Inflammatory macrophage treated with lipopolysaccharide for 1 hour (primary cell): ENCODE results near the gene LBHD2.

Experiments
- DNase-seq, 2 donors: peaks; one replicate each; pipeline ENCODE4 v3.0.0-alpha.2; 2020 to 2022

Gene LBHD2

DNA sequence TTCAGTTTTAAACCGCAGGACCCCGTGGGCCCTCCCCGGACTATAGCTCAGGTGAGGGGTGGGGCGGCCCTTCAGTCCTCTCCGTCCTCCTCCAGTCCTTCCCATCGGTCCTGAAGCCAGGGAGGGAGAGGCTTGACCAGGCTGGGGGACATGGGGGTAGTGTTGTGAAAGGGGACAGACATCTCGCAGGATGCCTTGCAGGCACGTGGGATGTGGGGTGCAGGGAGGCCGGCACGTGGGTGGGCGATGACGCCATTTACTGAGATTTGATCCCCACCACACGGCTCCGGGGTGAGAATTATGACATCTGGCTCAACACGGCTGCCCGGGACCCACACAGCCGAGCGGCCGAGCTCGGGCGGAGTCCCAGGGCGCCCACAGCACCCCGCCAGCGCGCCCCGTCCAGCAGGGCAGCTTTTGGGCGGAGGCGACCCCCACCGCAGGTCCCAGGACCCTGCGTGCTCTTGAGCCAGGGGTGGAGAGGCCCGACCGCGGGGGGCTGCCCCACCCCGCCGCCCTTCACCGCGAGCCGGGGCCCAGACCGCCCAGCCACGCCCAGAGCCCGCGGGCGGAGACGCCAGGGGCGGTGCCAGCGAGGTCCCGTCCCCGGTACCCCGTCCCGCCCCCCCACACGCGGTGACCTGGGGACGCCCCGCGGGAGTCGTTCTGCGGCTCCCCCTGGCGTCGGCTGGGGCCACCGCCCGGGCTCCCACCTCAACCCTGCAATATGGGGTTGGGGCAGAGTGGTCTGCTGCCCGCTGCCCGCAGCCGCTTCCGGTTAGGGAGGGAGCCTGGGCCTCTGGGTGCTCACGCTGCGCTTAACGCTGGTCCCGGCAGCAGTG is 7.3 kb downstream of the LBHD2 start:
- DNase-seq: peak; percentile 69 to 73

DNA sequence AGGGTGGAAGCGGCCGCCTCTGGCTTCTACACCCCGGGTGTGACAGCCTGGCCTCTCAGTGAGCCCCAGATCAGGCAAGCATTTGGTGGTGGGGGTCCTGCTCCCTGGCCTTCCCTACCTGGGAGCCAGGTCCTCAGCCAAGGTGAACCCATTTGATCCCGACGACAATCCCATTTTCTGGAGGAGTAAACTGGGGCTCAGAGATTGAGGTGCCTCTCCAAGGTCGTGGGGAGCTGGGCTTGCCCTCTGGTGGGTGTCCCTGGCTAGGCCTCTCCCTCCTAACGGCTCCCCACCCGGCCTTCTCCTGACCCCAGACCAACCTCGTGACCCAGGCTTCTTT is 7.8 kb downstream of the LBHD2 start:
- no peak for DNase-seq

DNA sequence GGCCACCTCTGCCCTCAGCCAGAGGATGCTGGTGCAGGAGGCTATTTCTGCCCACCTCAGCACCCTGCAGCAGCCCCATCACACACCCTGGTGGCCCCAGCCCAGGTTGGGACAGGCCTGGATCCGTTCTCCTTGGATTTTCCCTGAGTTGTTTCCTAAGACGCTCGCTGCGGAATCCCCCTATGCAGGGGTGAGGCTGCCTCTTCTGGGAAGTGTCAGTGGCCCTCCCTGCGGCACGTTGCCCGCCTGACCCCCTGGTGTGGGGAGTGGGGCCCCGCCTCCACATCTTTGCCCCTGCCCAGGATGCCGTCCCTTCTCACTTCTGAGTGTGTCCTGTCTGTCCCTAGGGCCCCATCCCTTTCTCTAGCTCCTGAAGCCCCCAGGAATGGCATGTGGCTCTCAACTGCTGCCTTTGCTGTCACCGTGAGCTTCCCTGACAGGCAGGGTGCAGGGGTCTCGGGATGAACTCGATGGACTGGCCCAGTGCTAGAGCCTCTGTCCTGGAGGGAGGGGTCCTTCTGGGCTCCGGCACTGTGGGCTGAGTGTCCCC is 9.9 kb downstream of the LBHD2 start:
- DNase-seq: no peak

DNA sequence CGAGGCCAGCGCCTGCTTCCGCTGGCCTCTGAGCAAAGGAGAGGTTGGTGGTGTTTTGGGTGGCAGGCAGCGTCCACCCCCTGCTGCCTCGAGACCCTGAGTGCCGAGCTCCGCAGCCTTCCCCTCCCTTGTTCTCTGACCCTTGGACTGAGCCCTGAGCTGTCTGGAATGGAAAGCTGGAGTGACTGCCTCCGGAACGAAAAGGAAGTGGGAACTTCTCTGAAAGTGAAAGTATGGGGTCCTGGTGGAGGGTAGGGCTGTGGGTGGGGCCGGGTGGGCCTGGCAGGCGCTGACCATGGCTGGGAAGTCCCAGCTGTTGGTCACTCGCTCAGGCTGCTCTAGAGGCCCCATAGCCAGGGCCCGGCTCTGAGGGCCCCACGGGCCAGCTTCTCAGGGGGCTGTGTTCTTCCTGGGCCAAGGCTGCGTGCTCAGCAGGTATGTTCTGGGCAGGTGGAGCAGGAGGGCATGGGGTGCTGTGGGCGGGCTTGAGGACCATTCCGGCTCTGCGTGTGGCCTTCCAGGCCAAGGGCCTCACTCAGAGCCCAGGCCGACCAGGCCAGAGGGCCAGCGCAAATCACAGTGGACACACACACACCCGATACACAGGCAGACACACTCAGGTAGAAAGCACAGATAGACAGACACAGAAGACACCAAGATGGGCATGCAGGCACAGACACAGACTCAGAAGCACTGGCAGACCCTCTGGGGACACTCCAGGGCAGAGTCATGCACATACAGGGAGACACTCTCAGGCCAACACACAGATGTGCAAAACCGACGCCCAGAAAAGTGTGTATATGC is 10.6 kb downstream of the LBHD2 start, which contains the start of gene EXOC3L4:
TSS of gene EXOC3L4 (plus strand) at position 320 of the 804 bp plus-strand sequence. CDS start 5,495 bp downstream, outside the sequence.
- peak; percentile 42 to 64 for DNase-seq

DNA sequence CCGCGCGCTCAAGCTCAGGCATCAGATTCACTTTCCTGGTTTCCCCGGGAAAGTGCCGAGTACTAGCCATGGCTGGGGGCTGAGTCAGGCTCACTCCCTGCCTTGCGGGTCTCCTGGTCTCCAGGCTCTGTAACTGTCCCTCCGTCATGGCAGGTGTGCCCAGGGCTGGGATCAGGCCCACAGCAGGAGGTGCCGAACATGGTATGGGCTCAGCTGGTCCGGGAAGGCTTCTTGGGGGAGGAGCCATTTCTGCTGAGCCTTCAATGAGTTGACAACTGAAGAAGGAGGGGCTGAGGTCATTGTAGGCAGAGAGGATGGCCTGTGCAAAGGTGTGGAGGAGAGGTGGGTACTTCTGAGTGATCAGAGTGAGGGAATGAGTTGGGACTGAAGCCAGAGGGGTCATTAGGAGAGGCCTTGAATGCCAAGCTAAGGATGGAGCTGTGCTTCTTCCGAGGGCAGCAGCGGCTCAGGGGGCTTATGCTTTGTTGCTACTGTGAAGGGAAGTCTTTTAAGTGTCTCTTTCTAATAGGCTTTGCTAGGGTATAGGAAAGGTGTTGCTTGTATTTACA is 11.3 kb downstream of the LBHD2 start:
- DNase-seq: no peak

DNA sequence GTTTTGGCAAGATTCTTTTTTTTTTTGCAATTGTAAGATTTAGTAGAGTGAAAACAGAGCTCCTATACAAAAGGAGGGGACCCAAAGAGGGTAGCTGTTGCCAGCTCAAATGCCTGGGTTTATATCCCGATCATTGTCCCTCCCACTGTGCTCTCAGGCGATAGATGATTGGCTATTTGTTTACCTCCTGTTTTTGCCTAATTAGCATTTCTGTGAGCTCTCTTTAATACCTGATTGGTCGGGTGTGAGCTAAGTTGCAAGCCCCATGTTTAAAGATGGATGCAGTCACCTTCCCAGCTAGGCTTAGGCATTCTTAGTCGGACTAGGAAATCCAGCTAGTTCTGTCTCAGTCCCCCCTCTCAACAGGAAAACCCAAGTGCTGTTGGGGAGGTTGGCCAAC is 12.4 kb downstream of the LBHD2 start:
- DNase-seq: no peak

DNA sequence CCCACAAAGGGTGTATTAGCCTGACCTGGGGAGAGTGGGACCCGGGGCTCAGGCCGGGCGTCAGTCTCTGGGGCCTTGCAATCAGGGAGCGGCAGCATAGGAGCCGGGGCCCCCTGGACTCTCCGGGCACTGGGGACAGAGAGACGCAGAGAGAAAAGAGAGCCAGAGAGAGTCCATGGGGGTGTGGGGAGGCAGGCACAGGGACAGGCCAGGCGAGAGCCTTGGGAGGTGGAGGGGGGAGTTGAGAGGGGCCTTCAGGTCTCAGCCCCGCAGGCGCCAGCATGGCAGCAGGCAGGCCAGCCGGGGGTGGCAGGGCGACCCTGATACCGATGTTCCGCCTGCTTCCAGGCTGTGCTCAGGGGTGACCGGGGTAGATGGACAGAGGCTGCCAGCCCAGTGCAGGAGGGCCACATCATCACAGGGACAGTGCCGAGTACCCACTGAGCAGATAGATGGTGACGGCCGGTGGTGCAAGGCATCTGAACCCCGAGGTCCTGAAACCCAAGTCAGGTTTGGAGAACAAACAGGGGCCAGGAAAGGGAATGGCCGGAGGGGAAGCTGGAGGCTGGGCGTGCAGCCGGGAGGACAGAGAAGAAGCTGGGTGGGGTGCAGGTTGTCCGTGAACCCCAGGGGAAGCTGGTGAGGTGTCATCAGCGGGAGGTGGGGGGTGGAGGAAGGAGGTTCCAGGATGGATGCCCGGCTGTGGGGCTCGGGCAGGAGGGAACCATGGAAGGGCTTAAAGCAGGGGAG is 13.4 kb downstream of the LBHD2 start:
- DNase-seq: no peak

DNA sequence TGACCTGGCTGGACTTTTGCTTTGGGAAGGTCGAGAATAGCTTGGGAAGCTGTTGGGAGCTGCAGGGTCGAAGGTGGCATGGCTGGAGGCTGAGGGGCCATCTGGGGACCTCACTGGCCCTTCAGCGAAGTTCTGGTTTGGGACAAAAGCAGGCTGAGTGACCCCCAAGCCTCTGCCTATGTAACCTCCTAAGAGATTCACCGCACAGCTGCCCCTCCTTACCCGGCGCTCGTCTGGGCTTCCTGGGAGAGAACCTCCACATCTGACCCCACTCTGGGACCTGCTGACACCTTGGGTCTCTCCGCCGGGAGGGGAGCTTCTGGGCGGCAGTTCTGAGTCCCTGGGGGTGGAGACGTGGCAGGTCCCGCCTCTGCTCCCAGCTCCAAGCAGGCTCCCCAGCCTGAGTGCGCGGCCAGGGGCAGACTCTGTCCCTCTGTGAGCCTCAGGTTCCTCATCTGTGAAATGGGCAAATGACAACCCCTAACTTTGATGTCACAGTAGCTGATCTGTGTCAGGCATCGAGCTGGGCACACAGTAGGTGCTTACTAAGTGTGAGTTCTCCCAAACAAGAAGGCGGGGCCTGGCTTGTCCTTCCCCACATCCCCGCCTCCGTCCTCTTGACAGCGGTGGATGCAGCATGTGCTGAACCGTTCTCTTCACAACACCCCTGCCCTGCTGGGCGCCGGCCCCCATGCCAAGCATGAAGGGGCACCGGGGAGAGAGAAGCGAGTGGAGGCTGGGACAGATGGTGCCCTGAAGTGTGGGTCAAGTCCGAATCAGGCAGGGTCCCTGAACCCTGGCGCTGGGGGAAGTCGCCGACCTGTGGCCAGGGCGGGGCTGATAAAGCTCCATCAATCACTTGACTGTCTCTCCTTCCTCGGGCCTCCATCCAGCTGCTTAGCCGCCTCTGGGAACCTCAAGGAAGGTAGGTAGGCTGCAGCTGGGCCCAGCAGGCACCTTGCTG is 14.3 kb downstream of the LBHD2 start:
- no peak for DNase-seq

DNA sequence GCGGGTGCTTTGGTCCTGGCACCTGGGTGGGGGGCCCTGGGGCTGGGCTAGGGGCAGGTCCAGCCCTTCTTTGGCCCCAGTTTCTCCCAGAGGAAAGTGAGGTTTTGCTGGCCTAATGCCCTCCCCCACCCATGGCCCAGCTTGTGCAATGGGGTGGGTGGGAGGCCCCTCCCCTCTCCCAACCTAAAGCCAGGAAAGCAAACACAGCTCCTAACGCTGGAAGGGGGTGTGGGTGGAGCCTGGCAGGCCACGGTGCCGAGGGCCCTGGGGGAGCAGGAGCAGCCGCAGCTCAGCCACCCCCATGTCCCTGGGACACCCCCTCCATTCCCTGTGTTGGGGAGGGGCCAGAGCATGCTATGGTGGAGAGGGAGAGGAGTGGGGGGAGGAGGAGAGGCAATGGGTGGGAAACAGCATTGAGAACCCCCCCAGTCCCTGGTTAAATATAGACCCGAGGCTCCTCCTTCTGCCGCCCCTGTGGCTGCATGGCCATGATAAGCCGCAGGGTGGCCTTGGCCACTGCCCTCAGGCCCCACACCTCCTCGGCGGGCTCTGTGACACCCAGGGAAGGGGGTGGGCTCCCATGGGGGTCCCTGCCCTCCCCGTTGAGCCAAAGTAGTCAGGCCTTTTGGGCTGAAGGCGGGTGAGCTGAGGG is 15.2 kb downstream of the LBHD2 start:
- no peak for DNase-seq

DNA sequence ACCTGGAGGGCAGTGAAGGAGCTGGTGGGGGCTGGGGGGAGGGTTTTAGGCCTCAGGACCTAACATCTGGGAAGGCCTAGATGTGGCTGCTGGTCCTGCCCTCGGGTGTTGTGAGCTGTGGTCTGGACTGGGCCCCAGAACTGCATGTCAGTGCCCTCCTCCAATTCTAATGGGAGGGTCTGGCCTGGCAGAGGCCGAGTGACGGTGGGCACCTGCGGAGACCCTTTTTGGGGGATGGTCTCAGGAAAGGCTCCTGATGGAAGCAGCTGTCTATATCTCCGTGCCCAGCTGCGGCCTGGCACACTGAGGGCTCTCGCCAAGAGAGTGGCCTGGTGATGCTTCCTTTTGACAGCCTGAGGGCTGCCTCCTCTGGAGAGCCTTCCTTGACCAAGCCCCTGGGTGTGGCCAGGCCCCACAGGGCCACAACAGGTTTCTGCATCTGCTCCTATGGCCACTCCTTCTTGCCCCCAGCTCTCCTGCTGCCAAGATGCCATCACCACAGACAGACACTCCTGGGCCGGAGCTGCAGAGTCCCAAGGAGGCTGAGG is 15.8 kb downstream of the LBHD2 start:
- no peak for DNase-seq

DNA sequence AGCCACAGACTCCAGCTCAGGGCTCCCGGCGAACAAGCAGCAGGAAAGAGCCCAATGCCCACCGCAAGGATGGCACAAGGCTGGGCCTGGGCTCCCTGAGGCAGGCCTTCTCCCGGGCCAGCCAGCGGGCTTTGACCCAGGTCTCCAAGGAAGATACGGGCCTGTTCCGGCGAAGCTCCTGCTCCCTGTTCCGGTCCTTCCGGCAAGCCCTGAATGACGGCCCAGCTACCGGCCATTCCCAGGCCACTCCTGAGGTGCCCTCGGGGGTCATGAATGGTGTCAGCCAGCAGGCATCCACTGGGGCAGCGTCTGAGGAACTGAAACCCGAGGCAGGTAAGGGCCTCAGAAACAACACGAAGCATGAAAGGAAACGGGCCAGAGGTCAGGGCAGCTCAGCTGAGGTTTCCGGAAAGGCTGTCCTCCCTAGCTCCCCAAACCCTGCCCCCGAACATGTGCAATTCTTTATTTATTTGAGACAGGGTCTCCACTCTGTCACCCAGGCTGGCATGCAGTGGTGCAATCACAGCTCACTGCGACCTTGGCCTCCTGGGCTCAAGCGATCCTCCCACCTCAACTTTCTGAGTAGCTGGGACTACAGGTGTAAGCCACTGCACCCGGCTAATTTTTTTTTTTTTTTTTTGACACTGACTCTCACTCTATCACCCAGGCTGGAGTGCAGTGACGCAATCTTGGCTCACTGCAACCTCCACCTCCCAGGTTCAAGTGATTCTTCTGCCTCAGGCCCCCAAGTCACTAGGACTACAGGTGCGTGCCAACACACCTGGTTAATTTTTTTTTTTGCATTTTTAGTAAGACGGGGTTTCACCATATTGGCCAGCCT is 16.5 kb downstream of the LBHD2 start:
- DNase-seq: no peak

DNA sequence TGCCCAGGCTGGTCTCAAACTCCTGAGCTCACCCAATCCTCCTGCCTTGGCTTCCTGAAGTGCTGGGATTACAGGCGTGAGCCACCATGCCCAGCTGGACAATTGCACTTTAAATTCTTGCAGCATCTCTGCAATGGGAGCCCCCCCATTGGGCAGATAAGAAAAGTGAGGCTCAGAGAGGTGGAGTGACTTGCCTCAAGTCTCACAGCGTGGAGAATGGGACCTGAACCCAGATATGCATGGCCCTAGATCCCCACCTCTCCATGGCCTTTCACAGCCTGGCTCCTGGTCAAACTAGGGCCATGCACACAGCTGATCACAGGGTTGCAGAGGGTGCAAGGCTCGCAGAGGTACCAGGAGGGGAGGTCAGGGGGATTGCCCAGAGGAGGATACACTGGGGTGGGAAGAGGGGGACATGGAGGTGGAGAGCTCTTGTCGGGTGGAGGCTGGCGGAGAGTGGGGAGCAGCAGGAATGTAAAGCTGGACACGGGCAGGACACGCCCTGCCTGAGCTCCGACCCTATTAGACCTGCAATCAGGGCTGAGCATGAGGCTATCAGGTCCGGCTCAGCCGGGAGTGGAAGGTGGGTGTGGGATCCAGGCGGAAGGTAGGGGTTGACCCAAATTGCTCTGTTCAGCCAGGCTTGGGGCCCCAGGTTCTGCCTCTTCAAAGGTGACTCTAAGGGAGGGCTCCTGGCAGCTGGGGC is 17.4 kb downstream of the LBHD2 start:
- no peak for DNase-seq

DNA sequence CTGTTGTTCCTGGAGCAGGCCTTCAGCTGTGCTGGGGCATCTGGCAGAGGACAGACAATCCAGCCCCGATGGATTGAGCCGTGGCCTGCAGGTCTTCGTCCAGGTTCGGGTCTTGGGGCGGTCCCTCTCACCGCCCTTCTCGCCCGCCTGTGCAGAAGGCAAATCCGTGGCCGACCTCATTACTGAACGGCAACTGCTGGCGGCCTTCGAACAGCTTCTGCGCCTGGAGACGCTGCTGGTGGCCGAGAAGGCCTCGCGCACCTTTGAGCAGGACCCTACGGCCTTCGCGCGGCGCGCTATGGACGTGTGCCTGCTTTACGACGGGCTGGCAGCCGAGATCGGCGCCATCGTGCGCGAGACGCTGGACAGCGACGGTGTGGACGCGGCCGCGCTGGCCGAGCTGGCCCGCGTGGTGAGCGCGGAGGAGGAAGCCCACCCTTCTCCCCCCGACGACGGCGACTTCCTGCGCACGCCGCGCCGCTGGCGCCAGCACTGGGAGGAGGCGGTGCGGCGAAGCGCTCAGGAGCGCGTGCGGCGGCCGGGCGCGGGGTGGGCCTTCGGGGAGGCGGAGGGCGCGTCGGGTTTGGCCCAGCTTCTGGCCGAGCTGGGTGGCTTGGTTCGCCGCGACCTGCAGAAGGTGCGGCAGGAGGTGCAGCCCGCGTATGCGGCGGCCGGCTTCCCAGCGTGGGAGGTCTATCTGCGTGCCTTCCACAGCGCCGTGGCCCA is 18.1 kb downstream of the LBHD2 start:
- DNase-seq: no peak

DNA sequence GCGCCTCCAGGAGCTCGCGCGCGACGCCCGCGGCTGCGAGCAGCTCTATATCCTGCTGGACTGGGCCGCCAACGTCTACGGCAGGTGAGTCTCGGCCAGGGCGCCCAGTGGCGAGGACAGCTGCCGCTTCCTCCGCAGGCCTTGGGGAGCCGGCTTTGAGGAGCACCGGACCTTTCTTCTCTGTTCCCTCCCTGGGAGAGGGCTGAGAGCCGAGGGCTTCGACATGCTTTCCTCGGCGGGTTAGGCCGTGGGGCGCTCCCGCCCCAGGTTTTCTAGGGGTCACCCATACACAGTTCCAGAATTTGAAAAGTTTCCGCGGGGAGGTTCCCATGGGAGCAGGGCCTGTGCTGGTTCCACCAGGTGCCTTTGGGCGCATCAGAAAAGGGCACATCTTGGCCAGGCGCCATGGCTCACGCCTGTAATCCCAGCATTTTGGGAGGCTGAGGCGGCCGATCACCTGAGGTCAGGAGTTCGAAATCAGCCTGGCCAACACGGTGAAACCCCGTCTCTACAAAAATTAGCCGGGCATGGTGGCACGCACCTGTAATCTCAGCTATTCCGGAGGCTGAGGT is 18.8 kb downstream of the LBHD2 start:
- no peak for DNase-seq

DNA sequence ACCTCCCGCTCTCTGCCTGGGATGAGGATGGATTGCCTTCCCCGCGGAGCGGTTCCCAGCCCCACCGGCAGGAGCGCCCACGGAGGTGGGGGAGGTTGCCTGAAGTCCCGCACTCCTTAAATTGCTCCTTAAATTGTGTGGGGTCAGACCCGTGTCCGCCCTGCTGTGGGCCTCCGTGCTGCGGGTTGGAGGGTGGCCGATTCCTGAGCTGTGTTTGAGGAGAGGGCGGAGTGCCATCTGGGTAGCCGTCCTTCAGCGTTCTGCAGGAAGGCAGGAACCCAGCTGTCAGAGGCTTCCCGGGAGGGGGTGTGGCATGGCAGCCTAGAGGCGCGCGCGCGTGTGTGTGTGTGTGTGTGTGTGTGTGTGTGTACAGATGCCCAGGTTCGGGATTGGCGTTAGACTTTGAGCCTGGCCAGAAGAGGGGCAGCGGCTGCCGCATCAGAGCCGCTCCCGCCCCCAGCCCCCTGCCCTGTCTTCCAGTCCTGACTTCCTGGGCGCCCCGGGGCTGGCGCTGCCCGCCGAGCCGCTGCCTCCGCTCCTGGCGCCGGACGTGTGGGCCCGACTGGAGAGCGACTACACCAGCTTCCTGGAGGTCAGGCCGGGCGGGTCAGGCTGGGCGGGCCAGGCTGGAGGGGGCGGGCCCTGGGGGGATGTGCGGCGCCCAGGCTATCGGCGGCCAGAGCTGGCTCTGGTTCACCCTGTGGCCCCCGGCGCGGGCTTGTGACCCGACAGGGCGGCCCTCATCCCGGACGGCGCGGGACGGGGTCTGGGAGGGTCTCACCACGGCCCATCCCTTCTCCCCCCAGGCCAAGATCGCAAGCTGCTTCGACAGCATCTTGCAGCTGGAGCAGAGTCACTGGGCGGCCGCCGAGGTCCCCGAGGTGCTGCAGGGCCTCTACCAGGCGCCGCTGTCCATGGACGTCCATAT is 19.7 kb downstream of the LBHD2 start:
- DNase-seq: peak in 1 of 2 donors; percentile 57

DNA sequence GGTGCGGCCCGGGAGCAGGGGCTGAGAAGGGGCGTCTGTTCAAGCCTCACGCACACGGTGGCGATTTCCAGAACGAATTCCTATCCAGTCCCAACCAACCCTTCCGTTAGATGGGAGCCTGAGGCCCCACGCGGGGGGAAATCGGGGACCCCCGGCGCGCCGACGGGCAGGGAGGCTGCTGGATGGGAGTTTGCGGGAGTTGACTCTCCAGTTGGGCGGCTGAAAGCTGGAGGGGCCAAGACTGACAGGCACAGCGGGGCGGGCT is 20.3 kb downstream of the LBHD2 start:
- no peak for DNase-seq
